ENCODE results near the gene SLC22A23.

GRCh38 chr6:3383525-3383924 is 73.3 kb downstream of the SLC22A23 start:
- TF ChIP-seq ZNF121 (tag by site-specific recombination; IDR thresholded peaks at IDR 0.05) (no peak), SETDB1 (IDR thresholded peaks at IDR 0.05; ENCODE audit: insufficient read length, low read length) (no peak), CTCF (tag by site-specific recombination; IDR thresholded peaks at IDR 0.05) (no peak), ZNF510 (tag by site-specific recombination; IDR thresholded peaks at IDR 0.05; ENCODE audit: insufficient replicate concordance) (no peak), SP2 (tag by site-specific recombination; IDR thresholded peaks at IDR 0.05) (no peak)
